NCI-H1092 (cell line): ENCODE data around the gene PNMA8C.
"Not testable (repeated sequence)": the region's sequence is repeated elsewhere in the genome, so short reads cannot be mapped to it uniquely, and the experiment has no call there.

ENCODE experiments used
- DNase-seq: peaks from one replicate; lab custom pipeline; 2025; lab: John Stamatoyannopoulos, UW

Gene PNMA8C

DNA sequence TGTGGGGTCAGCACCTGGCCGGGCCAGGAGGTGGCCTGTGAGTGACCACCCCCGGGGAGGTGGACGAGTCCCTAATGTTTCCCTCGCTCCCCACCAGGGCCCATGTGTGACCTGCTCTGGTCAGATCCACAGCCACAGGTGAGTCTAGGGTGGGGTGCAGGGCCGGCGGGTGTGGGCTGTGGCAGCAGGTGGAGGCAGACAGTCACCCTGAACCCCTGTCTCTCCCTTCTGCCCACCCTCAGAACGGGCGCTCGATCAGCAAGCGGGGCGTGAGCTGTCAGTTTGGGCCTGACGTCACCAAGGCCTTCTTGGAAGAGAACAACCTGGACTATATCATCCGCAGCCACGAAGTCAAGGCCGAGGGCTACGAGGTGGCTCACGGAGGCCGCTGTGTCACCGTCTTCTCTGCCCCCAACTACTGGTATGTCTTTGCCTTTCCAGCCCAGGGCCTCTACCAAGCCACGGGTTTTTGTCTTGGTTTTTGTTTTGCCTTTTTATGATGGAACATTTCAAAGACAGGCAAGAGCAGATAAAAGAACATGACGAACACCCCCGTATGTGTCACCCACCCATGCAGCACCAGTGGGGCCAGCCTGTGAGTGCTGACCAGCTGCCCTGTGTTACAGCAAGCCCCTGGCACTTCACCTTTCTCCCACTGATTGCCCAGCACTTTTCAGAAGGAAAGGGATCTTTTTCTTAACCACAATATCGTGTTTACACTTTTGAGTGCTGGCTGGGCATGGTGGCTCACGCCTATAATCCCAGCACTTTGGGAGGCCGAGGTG lies 40.2 kb downstream of the PNMA8C start:
- DNase-seq = no peak

DNA sequence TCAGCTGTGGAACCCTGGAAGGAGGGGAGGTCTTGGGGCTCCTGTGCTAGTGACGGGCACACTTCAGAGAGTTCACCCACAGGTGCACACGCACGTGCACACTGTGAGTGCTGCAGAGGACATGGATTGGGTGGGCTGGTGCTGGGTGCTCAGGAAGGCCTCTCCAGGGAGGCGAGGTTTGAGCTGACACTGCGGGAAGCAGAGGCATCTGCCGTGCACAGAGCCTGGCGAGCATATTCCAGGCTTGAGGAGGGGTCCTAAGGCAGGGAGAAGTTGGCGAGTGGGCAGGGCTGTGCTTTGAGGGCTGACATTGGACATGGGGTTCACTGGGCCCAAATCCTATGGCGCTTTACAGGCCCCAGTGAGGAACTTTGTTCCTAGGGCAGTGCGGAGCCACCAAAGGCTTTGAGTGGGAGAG lies 41.0 kb downstream of the PNMA8C start:
- DNase-seq = no peak

DNA sequence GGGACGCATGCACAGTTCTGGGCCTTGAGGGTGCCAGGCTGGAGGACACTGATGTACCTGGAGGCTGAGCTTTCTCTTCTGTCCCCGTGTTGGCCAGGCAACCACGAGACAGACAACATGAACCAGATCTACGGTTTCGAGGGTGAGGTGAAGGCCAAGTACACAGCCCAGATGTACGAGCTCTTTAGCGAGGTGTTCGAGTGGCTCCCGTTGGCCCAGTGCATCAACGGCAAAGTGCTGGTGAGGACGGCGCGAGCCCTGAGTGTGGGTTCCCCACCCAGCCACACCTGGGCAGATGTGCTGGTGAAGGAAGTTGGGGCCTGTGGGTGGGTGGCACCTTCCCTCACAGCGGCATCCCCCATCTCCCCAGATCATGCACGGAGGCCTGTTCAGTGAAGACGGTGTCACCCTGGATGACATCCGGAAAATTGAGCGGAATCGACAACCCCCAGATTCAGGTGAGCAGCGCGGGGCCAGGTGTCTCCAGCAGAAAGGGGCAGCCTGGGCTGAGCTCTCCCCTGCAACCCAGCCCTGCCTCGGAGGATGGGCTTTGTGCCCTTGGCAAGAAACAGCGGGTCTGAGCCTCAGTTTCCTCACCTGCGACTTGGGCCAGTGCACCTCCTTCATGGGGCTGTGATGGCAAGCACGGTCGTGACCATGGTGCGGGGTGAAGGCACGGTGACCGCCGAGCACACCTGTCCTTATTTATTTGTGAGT lies 41.6 kb downstream of the PNMA8C start:
- no peak for DNase-seq

DNA sequence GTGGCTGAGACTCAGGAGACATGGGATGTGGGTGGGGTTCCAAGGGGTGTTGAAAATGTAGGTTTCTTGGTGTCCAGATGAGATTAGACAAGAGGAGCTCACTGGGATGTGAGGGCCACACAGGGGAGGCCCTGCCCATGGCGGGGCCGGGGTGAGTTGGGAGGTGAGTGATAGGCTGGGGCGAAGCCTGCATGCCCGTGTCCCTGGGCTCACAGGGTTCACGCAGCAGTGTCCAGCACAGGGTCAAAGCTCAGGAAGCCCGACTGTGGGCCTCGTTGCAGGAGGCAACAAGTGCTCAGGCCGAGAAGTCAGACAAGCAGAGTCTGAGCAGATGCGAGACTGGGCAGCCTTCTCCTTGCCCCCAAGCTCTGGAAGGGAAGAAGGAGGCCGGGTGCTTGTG lies 42.6 kb downstream of the PNMA8C start:
- no peak for DNase-seq

DNA sequence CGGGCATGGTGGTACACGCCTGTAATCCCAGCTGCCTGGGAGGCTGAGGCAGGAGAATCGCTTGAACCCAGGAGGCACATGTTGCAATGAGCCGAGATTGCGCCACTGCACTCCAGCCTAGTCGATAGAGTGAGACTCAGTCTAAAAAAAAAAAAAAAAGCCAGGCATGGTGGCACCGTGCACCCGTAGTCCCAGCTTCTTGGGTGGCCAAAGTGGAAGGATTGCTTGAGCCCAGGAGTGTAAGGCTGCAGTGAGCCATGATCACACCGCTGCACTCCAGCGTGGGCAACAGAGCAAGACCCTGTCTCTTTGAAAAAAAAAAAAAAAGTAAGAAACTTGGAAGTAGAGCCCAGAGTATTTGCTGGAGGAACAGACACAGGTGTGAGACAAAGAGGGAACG lies 43.1 kb downstream of the PNMA8C start:
- no peak for DNase-seq

DNA sequence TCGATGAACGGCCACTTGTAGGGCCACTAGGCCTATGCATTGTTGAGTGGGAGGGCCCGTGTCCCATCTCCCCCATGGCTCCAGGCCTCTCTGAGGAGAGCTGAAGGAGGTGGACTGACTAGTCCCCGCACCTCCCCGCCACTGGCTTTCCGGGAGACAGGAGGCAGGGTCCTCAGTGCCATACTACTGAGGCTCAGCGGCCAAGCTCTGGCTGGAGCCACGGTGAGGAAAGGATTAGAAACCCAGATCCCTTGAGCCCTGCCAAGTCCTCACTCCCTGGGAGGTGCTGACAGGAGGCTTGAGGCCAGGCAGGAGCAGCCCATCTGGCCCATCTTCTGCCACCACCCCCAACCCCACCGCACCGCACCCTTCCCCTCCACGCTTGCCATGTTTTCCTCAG lies 44.3 kb downstream of the PNMA8C start:
- DNase-seq = no peak

DNA sequence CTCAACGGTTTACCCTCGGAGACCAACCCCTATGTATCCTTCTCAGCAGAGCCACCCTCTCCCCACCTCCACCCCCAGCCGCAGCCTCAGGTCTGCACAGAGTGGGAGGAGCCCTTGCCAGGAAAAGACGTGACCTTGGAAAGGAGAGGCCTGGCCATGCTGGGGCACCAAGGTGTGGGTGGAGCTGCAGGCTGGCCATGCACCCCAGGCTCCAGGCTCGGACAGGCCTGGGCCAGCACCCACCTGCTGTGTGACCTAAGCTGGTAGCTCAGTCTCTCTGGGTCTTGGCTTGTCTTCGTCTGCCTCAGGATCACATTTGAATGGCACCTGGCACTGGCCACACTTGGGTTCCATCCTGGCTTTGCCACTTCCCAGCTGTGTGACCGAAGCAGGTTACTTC lies 44.9 kb downstream of the PNMA8C start:
- DNase-seq = no peak

DNA sequence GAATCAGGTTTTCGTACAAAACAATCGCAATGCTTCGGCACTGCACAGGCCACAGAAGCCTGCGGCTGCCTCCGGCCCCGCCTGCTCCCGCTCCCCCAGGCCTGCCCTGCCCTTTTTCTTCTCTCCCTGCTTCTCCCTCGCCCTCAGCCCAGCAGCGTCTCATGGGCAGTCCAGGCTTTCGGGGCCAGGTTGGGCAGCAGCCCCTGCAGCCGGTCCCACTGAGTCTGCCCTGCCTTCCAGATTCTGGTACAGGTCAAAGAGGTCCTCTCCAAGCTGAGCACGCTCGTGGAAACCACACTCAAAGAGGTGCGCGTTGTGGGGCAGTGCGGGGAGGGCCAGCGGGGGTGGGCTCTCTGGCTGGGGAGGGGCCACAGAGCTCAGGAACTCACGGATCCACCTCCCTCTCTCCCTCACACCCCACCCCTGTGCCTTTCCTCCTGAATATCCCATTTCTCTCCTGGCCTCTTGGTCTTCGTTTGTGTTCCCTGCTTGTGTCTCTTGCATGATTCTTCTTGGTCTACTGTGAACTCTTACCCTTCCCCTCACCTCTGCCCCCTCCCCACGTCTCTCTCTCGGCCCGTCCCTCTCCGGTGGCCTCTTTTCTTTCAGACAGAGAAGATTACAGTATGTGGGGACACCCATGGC lies 45.4 kb downstream of the PNMA8C start:
- DNase-seq = no peak

DNA sequence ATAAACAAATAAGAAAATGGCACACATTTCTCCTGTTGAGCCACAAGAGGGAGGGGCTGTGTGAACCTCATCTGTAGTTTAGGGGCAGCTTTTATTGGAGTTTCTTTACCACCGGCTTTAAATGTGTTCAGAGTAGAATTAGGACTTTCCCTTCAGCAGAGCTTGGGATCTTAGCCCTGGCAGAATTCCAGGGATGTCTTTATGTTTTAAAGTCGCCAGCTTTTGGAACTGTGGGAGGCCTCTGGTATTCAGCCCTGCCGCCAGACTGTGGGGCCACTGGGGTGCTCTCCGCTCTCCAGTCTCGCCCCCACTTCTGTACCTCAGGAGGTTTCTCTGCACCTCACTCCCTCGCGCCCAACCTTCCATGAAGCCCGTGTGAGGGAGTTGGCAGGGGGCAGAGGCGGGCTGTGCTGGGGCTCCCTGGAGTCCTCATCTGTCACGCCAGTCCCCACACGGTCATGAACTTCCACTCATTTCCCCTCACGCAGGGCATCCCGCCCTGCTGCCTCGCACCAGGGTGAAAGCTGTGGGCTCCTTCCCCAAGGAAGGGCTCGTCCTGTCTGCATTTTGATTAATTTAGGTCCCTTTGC lies 46.9 kb downstream of the PNMA8C start:
- no peak for DNase-seq

DNA sequence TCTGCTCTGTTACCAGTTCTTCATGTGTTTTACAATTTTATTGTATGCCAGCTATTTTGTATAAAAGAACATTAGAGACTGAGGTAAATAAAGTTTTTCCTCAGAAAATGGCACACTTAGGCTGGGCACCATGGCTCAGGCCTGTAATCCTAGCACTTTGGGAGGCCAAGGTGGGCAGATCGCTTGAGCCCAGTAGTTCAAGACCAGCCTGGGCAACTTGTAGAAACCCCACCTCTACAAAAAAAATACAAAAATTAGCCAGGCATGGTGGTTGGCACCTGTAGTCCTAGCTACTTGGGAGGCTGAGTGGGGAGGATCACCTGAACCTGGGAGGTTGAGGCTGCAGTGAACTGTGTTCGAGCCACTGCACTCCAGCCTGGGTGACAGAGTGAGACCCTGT lies 47.4 kb downstream of the PNMA8C start:
- DNase-seq = no peak

DNA sequence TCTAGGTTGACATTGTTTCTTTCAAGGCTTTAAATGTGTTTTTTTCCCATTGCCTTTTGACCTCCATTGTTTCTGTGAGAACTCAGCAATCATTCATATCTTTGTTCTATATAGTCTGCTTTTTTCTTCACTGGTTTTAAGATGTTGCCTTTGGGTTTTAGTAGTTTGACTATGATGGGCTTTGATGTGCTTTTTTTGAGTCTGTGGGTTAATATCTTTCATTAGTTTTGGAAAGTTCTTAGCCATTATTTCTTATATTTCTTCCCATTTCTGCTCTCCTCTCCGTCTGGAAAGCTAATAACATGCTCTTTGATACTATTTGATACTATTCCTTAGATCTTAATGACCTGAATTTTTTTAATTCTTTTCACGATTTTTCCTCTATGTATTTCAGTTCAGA lies 48.0 kb downstream of the PNMA8C start:
- no peak for DNase-seq

DNA sequence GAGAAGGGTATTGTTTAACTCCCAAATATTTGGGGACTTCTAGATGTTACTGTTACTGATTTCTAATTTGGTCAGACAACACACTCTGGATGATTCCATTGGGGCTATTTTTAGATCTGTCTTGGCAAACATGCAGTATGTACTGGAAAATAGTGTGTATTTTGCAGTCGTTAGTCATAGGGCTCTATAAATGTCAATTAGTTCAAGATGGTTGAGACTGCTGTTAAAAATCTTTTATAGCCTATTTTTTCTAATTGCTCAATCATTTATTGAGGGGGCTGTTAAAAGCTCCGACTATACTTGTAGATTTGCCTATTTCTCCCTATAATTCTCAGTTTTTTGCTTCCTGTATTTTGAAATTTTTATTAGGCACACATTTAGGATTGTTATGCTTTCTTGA lies 50.5 kb downstream of the PNMA8C start:
- DNase-seq = no peak

DNA sequence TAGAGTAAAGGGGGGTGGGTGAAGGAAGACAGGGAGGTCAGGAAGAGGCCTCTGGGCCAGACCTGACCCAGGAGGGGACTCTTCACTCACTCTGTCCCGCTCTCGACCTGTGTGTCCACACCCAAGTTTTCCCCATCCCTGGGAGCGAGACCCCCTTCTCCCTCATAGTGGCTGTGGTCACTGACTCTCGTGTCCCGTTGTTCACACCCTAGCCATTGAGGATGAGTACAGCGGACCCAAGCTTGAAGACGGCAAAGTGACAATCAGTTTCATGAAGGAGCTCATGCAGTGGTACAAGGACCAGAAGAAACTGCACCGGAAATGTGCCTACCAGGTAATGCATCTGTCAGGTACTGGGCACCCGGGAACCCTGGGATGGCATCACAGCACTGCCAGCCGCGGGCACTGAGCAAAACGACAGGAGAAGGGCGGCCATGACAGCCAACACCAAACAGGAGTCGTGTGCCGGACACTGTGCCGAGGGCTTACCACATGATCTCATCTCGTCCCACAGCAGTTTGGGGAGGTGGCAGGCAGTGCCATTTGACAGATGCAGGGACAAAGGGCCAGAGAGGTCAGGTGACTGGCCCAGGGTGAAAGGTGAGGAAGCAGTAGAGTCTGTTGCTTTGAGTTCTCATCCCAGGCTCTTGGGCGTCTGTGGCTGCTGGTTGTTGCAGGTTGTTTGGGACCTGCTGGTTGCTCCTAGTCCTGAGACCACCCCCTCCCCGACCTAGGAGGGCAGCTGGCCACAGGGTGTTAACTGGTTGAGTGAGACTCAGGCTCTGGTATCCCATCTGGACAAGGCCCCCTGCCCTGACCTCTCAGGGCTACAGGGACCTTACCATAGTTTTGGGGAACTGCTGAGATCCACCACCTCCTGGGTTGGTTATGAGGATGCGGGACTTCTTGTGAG lies 52.2 kb downstream of the PNMA8C start:
- no peak for DNase-seq

DNA sequence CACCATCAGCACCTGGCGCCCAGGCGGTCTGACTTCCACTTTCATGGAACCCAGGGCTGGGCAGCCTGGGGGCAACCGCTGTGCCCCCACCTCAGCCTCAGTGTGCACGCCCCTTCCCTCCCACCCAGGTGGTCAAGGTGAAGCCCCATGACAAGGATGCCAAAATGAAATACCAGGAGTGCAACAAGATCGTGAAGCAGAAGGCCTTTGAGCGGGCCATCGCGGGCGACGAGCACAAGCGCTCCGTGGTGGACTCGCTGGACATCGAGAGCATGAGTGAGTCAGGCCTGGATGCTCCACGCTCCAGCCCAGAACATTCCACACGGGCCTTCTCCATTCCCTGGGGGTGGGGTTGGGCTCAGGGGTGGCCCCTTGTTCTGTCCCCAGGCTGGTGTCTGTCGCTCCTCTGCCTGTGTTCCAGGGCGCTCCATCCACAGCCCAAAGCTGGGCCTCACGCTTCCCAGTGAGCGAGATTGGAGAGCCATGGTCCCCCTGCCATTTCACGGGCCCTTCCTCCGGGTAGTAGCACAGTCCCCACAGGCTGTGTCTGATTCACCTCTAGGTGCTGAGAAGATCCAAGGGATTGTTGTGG lies 53.2 kb downstream of the PNMA8C start:
- DNase-seq = not testable (repeated sequence)
